HG02763 (cell line): ENCODE measurements around the gene CBFA2T3.

ENCODE experiments used
- ATAC-seq: cut with Tn5 transposase; IDR thresholded peaks from one replicate; pipeline ENCODE4 v1.9.1; 2021; ENCODE audit warnings: mild to moderate bottlenecking, moderate library complexity; ENCODE audit not compliant: unreplicated experiment

CBFA2T3 gene

GRCh38 chr16:88844419-88845036, 132.5 kb downstream of the CBFA2T3 start:
- no peak for ATAC-seq

- ATAC-seq = no peak
Measured at GRCh38 chr16:88843256-88843655, 133.8 kb downstream of the CBFA2T3 start.

GRCh38 chr16:88842806-88843205, 134.2 kb downstream of the CBFA2T3 start:
- no peak for ATAC-seq

- no peak for ATAC-seq
Measured at GRCh38 chr16:88842308-88842756, 134.7 kb downstream of the CBFA2T3 start.

DNA sequence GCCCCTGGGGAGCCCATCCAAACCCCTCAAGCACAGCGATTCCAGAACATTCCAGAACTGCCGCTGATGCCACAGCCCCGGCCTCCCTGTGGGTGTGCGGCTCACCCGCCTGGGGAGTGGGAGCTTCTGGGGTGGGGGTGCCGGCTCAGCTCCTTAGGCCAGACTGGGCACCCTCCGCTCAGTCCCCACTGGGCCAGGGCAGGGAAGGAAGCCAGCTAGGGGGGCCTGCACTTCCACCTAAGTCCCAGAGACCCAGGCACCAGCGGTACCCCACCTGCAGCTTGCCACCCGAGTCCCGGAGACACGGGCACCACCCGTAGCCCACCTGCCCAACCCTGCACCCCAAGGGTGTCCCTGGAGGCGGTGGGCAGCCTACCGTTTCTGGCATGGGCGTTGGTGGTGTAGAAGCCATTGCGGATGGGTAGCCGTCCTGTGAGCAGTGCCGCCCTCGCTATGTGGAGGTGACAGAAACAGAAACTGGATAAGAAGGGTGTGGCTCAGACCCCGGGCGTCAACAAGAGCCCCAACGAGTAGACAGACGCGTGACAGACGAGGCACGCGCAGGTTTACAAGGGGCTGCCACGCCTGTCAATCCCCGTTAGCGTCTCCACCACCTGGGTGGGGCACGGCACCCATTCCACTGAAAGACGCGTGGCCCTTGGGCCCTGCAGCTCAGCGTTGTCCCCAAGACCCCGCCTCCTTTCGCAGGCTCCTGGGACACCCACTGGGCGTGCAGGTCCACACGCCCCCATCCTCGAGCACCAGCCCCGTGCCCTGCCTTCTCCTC, 135.3 kb downstream of the CBFA2T3 start:
- ATAC-seq = no peak

GRCh38 chr16:88840600-88841215, 136.3 kb downstream of the CBFA2T3 start:
- ATAC-seq = no peak

DNA sequence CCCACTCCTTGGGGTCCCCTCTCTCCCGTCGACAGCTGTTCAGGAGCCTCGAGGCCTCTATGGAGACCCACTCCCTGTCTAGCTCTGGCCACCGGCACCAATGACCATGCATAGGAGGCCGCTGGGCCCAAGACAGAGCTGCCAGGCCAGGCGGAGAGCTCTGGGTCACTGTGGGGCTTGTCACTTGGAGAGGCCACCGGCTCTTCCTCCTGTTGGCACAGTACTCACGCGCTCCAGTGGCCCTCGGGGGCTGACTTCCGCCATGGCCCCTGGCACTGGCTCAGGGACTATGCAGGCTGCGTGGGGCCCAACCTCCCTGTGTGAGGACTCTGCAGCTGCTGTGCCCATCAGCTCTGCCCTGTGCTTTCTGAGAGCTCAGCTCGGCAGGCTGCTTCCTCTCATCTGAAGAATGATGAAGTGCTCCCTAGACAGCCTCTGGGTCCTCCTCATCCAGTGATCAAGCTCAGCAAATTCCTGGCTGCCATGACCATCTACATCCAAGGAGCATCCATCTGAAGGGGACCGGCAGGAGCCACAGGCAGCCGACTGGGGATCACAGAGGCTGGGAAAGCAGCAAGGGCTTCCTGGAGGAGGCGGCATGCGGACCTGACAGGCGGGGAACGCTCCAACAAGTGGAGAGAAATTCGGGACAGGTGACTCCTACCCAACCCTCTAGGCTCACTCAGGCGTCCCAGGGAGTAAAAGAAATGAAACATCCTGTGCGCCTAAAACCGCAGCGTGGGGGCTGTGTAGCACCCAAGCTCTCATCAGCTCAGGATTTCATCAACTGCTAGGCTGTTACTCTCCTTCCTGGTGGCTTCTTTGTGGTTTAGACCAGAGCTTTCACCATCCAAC, 137.0 kb downstream of the CBFA2T3 start:
- ATAC-seq = no peak

DNA sequence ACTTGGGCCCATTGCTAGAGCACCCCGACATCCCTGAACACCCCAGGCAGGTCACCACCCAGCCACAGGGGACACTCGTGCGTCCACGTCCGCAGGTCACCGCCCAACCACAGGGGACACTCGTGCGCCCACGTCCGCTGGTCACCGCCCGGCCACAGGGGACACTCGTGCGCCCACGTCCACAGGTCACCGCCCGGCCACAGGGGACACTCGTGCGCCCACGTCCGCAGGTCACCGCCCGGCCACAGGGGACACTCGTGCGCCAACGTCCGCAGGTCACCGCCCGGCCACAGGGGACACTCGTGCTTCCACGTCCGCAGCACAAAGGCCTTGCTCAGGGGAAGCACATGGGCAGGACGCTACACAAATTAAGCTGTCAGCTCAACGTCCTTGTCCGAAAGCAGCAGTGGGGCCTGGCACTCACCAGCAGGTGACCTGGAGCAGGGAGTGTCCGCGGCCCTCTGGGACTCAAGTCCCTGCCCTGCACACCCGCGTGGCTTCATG, 137.9 kb downstream of the CBFA2T3 start:
- no peak for ATAC-seq

DNA sequence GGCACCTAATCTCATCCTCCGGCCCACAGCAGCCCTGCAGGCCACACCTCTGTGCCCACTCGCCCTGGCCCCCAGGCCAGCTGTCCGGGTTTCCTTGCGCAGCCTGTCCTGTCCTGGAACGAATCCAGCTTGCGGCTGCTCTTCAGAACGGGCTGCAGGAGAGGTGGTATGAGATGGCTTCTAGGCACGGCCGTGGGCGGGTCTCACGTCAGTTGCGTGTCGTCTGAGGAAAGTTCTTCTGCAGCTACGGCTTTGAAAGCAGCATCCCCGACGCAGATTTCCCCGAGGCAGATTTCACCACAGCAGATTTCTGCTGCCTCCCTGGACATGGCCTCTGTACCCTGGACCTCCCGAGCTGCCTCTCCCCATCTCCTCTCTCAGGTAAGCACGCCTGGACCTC, 138.4 kb downstream of the CBFA2T3 start:
- no peak for ATAC-seq

DNA sequence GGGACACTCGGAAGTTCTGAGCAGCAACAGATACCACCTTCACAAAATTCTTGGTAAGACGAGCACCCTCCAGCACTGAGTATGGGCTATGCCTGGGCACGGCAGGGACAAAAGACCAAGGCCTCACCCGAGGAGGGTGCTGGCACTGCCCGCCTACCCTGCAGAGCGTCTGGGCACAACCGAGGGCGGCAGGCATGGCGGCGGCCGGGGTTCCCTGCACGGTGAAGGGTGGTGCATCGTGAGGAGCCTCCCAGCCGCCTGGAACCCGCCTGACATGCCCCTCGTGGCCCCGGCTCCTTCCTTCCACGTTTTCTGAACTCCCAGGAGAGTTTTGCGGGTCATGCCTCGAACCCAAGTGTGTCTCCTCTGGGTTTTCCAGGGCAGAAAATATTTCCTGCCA, 139.2 kb downstream of the CBFA2T3 start:
- no peak for ATAC-seq

GRCh38 chr16:88836791-88837190, 140.2 kb downstream of the CBFA2T3 start:
- no peak for ATAC-seq

GRCh38 chr16:88835818-88836217, 141.2 kb downstream of the CBFA2T3 start:
- ATAC-seq = no peak

- no peak for ATAC-seq
Measured at GRCh38 chr16:88835383-88835782, 141.6 kb downstream of the CBFA2T3 start.

DNA sequence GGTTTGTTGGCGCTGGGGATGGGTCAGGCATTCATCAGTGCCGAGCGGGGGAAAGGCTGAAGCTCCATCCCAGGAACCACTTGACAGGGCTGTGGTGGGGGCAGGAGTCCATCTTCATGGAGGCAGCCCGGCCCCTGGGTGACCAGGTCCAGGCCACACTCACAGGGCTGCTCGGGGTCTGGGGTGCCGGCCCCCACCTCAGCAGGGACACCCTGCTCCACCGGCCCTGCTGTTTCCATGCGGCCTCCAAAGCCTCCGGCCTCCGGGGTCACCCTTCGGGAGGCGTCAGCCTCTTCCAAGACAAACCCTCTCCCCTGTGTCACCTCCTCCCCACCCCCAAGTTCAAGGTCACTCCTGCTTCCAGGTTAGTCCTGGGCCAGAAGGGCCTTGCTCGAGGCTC, 142.3 kb downstream of the CBFA2T3 start:
- ATAC-seq = no peak

GRCh38 chr16:88833086-88833485, 143.9 kb downstream of the CBFA2T3 start:
- no peak for ATAC-seq

GRCh38 chr16:88831838-88832237, 145.2 kb downstream of the CBFA2T3 start:
- ATAC-seq = no peak

DNA sequence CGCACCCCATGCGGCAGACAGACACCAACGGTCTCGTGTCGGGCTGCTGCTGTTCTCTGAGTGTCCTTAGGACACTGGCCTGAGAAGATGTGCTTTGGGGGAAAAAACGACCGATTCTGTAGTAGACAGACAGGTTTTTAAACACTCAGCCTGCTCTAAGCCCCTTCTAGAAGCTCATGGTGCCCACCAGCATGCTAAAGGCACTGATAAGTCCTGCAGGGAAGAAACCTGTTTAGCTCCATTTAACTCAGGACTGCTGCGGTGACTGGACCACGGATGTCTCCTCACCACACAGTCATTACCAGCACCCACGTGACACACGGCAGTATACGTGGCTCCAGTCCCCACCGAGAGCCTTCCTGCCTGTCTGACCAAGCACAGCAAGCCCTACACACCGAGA, 146.2 kb downstream of the CBFA2T3 start:
- no peak for ATAC-seq

DNA sequence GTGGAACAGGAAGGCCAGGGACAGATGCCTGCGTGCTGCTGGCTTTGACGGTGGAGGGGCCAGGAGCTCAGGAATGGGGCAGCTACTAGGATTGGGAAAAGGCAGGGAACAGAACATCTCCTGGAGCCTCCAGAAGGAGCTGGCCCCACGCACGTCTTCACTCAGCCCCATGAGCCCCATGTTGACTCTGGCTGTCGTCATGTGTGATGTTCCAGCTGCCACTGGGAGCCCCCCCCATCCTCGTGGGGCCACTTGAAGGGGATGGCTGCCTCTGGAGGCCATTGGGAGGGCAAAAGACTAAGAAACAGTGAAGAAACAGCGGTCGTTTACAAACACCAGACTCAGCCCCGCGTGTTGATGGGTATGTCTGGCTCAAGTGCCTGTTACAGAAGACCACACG, 146.7 kb downstream of the CBFA2T3 start:
- no peak for ATAC-seq

GRCh38 chr16:88828711-88829110, 148.3 kb downstream of the CBFA2T3 start:
- ATAC-seq = no peak

DNA sequence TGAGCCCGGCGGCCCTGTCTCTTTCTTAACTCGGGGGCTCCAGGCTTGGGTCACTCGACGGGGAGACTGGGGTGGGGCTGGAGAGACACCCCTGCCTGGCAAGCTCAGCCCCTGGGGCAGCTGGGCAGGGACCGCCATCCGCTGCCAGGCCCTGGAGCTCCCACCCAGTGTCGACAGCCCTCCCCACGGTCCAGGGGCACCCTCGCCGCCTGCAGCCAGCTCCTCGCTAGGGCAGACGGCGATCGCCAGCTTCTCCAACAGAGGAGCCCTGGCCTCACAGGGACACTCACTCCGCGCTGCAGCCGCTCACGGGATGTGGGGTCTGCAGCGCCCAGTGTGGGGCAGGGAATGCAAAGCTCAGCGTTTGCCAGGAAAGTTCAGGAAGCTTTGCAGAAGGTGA, 149.3 kb downstream of the CBFA2T3 start:
- ATAC-seq = no peak
